NCI-H82 (cell line): ENCODE results near the gene EFEMP2.

Experiments
- DNase-seq: peaks from one replicate; lab custom pipeline; 2025; lab: John Stamatoyannopoulos, UW

EFEMP2 gene

DNA sequence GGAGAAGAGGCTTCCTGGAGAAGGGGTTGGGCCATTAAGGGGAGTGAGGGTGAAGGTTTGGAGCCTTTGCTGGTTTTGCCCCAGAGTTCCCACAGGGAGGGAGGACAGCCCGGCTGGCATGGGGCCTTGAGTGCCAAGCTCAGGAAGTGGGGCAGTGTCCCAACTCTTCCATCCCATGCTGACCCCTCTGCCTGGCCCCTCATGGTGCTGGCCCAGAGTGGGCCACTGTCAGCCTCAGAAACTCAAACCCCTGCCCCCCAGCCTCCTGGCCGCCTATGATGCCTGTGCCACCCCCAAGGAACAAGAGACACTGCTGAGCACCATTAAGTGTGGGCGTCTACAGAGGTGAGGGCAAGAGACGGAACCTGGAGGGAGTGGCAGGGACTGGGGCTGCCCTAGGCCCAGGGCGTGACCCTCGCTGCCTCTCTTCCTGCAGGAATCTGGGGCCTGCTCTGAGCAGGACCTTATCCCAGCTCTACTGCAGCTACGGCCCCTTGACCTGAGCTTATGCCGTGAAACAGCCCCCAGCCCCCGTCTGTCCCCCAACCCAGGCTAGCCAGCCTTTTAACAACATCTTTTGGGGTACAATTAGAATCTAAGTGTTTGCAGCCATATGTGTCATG lies 6.9 kb downstream of the EFEMP2 start:
- DNase-seq: no peak

DNA sequence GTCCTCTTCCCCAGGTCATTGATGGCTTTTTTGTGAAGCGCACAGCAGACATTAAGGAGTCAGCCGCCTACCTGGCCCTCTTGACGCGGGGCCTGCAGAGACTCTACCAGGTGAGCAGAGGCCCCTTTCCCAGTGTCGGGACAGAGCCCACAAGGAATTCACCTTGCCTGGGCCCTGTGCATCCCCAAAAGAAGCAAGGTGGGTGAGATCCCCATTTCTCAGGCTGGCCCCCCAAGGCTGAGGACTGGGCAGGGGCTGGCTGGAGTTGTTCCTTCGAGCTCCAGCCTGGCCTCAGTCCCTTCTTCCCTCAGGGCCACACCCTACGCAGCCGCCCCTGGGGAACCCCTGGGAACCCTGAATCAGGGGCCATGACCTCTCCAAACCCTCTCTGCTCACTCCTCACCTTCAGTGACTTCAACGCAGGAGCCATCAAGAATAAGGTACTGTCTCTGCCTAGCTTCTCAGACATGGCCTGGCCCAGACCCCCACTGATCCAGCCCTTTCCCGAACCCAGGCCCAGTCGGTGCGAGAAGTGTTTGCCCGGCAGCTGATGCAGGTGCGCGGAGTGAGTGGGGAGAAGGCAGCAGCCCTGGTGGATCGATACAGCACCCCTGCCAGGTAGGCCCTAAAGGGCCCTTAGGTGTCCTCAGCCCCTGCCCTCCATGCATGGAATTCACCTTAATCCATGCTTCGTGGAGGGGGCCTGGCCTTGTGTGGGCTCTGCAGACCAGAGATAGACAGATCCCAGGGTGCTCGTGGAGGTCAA lies 7.7 kb downstream of the EFEMP2 start:
- DNase-seq: no peak

GRCh38 chr11:65863889-65864705 lies 8.5 kb downstream of the EFEMP2 start:
- DNase-seq: no peak

DNA sequence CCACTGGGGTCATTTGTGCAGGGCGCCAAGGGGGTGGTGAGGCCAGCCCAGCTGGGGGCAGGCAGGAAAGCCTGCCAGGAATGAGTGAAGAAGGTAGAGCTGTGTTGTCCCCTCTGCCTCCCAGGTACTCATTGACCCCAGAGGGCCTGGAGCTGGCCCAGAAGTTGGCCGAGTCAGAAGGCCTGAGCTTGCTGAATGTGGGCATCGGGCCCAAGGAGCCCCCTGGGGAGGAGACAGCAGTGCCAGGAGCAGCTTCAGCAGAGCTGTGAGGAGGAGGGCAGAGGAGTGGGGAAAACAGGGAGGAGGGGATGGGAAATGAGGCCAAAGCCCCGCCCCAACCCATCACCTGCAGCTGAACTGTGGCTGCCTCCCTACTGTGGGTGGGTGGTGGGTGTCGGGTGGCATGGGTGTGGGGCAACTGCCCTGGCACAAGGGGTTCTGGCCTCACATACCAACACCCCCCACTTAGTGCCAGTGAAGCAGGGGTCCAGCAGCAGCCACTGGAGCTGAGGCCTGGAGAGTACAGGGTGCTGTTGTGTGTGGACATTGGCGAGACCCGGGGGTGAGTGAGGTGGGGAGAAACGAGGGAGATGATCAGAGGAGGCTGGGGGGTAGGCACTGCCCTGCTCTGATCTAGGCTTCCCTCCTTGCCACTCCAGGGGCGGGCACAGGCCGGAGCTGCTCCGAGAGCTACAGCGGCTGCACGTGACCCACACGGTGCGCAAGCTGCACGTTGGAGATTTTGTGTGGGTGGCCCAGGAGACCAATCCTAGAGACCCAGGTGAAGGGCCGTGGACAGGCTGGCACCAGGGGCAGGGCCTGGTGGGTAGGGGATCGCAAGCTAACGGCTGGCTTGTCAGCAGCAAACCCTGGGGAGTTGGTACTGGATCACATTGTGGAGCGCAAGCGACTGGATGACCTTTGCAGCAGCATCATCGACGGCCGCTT lies 9.4 kb downstream of the EFEMP2 start:
- DNase-seq: no peak

- DNase-seq: no peak
These were observed 10.3 kb downstream of the EFEMP2 start for GRCh38 chr11:65862191-65862735.

DNA sequence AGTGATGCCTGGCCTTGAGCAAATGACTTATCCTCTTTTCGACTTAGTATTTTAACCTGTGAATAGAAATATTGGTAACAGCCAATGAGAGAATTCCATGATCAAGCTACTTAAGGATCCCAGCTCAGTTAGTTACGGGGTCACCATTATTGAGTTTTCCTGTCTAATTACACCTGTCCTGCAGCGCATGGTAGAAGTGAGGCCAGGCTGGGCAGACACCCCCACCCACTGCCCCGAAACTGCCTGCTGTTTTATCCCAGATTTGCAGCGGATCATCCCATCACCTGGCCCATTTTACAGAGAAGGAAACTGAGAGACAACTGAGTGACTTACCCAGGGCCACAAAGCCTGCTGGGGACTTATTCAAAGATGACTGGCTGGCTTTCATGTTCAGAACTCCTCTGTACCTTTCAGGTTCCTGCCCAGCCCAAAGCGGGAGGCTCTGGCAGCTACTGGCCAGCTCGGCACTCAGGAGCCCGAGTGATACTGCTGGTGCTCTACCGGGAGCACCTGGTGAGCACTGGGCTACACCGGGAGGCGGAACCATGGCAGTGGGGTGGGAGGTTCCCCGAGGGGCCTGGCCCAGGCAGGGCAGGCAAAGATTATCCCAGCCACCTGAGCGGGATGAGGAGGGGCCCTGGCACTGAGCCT lies 10.9 kb downstream of the EFEMP2 start:
- DNase-seq: no peak

DNA sequence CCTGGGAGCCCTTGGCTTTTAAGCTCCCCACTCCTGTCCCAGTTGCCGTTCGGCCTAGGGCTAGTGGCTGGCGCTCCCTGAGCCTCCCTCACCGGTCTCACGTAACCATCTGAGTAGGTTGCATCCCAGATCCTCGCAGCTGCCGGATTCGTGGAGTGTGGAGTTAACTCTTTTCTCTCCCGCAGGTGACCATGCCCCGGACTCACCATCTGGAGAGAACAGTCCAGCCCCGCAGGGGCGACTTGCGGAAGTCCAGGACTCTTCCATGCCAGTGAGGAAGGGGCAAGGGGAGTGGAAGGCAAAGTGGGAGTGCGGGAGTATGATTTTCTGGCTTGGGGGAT lies 11.5 kb downstream of the EFEMP2 start:
- no peak for DNase-seq

- peak; percentile 97 for DNase-seq
These were observed 12.1 kb downstream of the EFEMP2 start, which contains the start of gene MUS81 for GRCh38 chr11:65860278-65861164. TSS of gene MUS81 (plus strand) at chr11:65860433. CDS start at chr11:65860754, 321 bp downstream.

- DNase-seq: no peak
These were observed 12.8 kb downstream of the EFEMP2 start for GRCh38 chr11:65859812-65860277.

- DNase-seq: peak; percentile 100
These were observed 13.3 kb downstream of the EFEMP2 start for GRCh38 chr11:65859095-65859811.

GRCh38 chr11:65858681-65859087 lies 13.9 kb downstream of the EFEMP2 start:
- DNase-seq: no peak

DNA sequence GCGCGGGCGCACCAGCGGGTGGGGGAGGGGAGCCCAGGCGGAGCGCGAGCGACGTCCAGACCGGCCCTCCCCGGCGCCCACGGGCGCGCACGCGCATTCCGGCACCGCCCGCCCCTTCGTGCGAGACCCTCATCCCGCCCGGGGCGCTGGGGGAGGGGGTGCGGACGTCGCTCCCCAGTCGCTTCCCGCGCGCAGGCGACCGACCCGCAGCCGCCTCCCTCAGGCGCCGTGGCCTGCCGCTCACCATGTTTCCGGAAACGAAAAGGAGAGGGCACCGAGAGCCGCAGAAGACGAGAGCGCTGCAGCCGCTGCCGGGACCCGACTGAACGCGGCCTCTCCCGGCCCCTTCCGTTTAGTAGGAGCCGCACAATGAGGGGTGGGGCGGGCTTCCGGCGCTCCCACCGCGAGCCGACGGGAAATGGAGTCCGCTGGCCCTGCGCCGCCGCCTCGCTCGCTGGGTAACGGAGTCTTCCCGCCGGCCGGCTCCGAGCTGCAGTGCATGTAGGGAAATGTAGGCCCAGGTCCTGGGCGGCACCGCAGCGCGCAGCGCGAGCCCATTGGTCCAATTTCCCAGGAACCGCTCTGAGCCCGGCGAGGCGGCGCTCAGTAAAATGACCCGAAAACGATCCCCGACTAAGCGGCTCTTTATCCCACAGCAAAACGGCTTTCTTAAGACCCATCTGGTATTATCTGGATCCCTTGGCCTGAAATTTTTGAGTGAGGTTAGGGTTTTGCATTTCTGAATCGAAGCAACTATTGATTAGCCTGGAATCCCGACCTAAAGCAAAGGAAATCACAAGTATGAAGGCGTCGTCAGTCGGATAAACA lies 14.5 kb downstream of the EFEMP2 start, which contains the start of gene CFL1:
TSS of gene CFL1 (minus strand) at position 328 of the 828 bp plus-strand sequence. CDS start at position 247, 81 bp downstream.
- DNase-seq: peak; percentile 97

DNA sequence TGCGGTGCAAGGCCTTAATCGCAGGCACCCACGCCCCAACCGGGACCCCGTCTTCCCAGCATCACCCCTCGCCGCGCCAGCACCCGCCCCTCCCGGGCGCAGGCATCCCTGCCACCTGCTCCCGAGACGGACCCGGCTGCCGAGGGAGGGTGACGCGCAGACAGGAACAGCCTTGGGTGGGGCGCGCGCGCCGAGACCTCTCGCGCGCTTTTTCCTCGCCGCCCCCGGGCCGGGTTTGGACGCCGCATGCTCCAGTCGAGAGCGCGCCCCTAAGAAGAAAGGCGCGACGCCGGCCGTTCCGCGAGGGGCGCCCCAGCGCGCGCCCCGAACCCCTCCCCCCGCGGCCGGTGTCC lies 15.1 kb downstream of the EFEMP2 start:
- no peak for DNase-seq

DNA sequence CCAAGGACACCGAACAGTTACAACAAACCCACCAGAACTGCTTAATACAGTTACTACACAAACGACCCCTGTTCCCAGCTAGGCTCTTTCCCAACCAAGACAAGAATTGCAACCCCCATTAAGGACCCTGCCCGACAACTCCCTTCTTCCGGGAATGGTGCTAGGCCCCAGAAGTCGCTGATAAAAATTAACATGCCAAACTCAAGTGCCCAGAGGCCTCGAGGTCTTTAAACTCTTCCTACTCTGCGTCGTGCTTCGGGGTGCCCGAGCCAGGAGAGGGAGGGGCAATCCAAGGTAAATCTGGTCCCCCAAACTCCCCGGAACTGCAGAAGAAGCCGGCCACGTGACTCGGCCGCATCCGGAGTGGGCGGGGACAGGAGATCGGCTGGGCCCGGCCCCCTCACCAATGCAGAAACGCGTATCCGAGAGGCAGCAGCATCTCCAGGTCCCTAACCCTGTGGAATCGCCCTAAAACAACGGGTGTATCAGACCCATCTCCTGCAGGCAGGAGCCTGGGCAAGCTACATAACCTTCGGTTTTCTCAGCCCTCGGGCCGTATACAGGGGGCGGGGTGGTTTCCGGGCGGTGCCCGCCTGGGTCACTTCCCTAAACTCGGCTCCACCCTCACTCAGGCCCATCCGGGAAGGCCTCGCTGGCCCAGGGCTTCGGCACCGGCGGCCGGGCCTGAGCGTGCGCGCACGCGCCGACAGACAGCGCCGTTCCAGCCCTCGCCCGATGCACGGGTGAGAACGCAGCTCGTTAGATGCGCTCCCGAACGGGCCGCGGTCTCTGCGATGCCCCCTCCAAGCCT lies 15.7 kb downstream of the EFEMP2 start:
- peak; percentile 68 for DNase-seq

- DNase-seq: no peak
These were observed 16.7 kb downstream of the EFEMP2 start for GRCh38 chr11:65855927-65856363.

- DNase-seq: no peak
These were observed 17.5 kb downstream of the EFEMP2 start for GRCh38 chr11:65854852-65855837.
